ENCODE measurements around the gene FGGY.

DNA sequence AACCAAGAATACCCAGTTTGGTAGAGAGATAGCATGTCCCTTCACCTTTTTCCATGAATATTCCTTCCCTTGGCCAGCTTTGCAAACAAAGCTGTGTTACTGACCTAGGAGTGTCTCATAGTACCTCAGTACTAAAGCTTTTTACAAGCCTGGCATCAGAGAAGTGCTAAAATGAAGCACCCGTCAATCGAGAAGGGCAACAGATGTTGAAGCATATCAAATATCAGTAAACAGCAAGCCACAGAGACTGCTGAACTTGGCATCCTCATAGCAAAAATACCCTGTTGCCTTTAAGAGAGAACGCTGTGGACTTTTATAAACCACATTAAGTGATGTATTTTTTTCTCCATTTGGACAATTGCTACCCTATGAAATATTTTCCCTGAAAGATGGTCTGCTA is 389.3 kb downstream of the FGGY start:
- no peak for TF ChIP-seq POLR2A (IDR thresholded peaks at IDR 0.05; ENCODE audit: low read length)
- TF ChIP-seq GATA1 (IDR thresholded peaks at IDR 0.05; ENCODE audit: low read depth, low read length), result no peak
